Activated CD8-positive, alpha-beta memory T cell treated with anti-CD3 and anti-CD28 coated beads for 36 hours (primary cell): ENCODE data around the gene PPP3R2. TPM values are rescaled to one million over a fixed set of nuclear protein-coding genes. Genes with fewer than 3 reads are reported as not detected.
"Not testable (repeated sequence)": the region's sequence is repeated elsewhere in the genome, so short reads cannot be mapped to it uniquely, and the experiment has no call there.

Experiments used
- CTCF ChIA-PET: fragments of 350-600 bp; sonication (Branson Sonifier 250); formaldehyde crosslinking; loops from one replicate; lab custom pipeline; 2021; ENCODE audit warnings: antibody characterized with exemption; lab: Charles Lee
- POLR2A ChIA-PET: fragments of 350-600 bp; sonication (Branson Sonifier 250); formaldehyde crosslinking; loops from one replicate; lab custom pipeline; 2021; ENCODE audit warnings: antibody characterized with exemption; lab: Charles Lee
- total RNA-seq, 2 experiments: library from RNA; stranded (reverse); gene quantifications; one replicate each; pipeline ENCODE4 v1.2.3, GENCODE V29; 2021

The PPP3R2 gene
- total RNA-seq, 2 experiments from 2014 or later: not detected

DNA sequence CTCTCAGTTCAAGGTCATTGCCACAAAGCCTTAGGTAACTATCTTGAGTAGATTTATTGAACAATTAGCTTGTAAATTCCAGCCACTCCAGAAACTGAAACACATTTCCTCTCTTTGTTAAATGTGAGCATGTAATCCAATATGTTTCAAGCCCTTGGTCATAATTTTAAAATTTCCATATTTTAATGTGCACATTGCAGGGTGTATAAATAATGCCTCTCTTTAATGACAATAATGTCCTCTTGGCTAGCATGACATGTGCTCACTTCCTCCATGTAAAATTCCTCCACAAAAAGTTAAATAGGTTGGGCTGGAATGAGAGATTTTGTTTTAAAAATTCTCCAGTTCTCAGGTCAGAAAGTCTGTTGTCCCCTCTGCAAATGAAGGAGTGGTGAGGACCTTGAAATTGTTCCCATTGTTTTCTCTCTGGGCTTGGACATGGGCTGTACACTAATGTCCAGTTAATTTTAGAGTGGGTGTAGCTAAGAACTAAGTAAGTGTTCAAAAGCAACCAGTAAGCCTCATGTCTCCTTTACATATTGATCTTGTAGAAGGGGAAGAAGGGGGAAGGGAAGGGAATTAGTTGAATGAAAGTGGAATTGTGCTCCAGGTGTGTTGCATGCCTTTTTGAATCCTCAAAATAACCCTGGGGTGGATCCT, 2.9 kb downstream of the PPP3R2 start:
- CTCF ChIA-PET: no interaction called here
- POLR2A ChIA-PET: no interaction called here

DNA sequence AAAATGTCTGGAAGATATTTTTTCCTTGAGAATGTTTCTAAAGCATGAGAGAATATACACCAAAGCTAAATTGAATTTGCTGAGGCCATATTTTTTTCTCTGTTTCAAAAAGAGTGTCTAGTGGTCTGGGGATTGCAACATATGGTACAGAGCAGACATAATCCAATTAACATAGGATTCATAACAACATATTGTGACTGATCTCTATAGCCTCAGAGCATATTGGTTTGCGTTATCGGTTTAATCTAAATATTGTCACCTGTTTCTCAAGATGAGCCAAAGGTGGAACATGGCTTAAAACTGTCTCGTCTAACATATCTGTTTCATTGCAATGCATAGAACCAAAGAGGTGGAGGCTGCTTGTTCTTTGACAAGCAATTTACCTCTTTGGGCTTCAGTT, 3.9 kb downstream of the PPP3R2 start:
- CTCF ChIA-PET: no interaction called here
- POLR2A ChIA-PET: no interaction called here

DNA sequence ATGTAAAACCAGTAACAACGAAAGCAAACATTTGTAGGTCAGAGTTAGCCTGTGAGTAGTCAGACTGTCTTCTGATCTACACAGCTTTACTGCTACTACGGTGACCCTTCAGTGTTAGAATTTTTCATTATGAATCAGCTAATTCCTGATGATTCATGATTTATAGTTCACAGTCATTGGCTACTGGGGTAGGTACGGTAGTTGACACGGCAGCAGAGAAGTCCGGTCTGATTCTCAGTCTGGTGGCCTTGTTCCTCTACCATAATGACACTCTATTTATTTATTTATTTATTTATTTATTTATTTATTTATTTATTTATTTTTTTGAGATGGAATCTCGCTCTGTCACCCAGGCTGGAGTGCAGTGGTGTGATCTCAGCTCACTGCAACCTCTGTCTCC, 4.7 kb downstream of the PPP3R2 start:
- CTCF ChIA-PET, POLR2A ChIA-PET: not testable (repeated sequence)

DNA sequence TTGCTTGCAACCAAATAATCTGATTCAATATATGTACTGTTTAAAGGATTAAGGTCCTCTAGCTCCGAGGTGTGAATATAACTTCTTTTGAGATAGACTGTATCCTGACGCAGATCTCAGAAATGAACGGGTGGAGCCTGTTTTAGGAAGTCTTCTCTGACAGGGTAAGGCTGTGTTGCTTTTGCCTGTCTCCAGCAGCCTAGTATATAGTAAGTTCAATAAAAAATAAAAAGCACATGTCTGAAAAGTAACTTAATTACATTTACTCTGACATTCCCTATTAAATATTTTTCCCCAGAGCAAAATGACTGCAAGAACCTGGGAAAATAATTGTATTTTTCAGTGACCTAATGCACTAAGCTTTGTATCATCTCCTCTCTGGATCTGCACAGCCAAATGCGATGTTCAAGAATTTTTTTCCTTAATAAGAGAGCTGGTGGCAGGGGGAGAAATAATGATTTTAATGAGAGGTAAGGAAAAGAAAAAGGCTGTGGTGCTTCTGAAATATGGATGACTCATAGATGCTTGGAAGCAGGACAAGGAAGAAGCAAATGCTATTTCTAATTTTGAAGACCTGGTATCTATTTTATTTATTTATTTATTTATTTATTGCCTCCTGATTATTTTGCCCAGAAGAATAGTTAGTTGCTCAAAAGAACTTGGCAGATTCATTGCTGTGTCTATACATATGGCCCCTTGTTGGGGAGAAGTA, 7.3 kb downstream of the PPP3R2 start:
- CTCF ChIA-PET: no interaction called here

DNA sequence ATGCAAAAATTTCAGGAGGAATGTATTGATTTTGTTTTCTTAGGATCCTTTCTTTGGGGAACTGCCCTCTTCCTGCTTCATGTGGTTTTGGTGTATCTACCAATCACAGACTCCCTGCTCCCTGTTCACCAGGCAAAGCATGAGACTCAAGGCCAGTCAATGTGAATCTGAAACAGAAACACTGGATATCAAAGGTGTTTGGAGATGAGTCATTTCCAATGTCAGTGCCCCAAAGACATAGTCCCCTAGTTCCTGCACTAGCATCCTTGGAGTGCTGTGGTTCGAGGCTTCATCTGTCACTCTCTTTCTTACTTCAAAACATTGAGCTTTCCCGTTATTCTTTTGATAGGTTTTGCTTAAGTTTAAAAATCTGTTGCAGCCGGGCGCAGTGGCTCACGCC, 8.1 kb downstream of the PPP3R2 start:
- CTCF ChIA-PET: no interaction called here
- POLR2A ChIA-PET: no interaction called here

More for the DNA sequence above, 7.3 kb downstream of the PPP3R2 start:
- POLR2A ChIA-PET: no interaction called here

GRCh38 chr9:101585740-101586139, 9.0 kb downstream of the PPP3R2 start:
- ChIA-PET POLR2A (no interaction called here), CTCF (no interaction called here)

GRCh38 chr9:101582553-101582952, 12.2 kb downstream of the PPP3R2 start:
- ChIA-PET CTCF (no interaction called here), POLR2A (no interaction called here)

- POLR2A ChIA-PET: no interaction called here
- CTCF ChIA-PET: no interaction called here
Observed at GRCh38 chr9:101579711-101580545, 14.8 kb downstream of the PPP3R2 start.

DNA sequence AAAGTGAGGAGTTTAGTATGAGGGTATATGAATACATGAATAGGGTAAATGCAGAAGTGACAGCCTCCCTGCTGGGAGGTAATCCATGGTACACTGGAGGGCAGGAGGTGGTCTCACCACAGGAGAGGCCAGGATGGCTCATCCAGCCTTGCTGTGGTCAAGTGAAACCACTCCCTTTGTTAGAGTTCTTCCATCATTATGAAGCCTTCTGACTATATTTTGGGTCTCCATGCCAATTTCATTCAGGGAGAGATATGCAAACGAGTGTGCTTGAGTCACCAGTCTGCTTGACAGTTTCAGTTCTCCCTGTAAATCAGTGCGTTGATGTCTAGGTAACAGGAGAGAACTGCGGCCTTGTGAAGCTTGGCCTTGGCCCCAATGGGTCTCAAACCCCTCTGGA, 16.4 kb downstream of the PPP3R2 start:
- CTCF ChIA-PET: no interaction called here

GRCh38 chr9:101574731-101575333, 19.9 kb downstream of the PPP3R2 start:
- ChIA-PET CTCF (no interaction called here), POLR2A (interaction anchor here (0.5 kb wide), 1 partner anchor 146 kb away, joined by 5 read pairs; no protein-coding TSS in a partner anchor)

More for the DNA sequence above, 16.4 kb downstream of the PPP3R2 start:
- POLR2A ChIA-PET: no interaction called here

GRCh38 chr9:101572316-101572715, 22.5 kb downstream of the PPP3R2 start:
- CTCF ChIA-PET: no interaction called here
- POLR2A ChIA-PET: no interaction called here

DNA sequence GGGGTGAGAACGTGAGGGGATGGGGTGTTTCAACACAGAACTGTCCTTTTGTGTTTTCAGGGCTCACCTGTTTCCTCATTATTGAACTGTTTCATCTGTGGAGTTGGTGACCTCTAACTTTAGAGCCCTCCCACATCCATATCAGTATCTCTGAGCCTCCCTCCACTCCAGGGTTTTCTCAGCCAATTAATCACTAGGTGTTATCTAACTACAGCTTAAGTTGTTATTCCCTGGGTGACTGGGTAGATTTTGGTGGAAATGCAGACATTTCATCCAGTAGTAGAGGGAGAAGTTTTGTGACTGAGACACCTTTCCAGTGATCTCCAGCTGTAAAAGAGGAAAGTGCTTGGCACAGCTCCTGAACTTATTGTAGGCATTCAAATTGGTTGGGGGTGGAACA, 23.7 kb downstream of the PPP3R2 start:
- CTCF ChIA-PET: no interaction called here
- POLR2A ChIA-PET: no interaction called here

- CTCF ChIA-PET: no interaction called here
Observed at GRCh38 chr9:101569741-101570501, 24.8 kb downstream of the PPP3R2 start.

DNA sequence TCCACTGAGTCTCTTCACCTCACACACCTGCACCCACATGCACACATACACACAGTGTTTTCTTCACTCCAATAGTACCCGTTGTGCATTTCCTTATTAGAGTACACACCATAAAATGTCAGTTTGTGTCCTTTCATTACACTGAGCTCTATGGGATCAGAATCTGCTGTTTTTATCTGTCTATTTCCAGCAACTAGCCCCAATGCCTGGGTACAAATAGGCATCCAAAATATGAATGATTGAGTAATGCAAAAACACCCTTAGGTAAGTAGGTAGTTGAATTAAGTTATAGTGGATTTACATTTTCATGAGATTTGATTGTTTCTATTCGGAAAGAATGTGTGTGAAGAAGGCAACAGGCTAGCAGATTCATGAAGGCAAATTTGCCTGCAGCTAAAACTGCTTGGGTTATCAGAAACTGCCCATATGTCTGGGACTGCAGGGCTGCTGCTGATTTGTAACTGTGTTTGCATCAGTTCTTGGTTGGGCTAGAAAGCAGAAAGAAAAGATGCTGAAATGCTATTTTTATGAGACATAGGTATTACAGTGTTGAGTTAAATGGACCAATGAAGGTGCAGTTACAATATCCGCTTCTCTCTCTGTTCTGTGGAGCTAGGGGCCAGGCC, 26.9 kb downstream of the PPP3R2 start:
- POLR2A ChIA-PET: no interaction called here
- CTCF ChIA-PET: no interaction called here

More at GRCh38 chr9:101569741-101570501, 24.8 kb downstream of the PPP3R2 start:
- POLR2A ChIA-PET: no interaction called here

DNA sequence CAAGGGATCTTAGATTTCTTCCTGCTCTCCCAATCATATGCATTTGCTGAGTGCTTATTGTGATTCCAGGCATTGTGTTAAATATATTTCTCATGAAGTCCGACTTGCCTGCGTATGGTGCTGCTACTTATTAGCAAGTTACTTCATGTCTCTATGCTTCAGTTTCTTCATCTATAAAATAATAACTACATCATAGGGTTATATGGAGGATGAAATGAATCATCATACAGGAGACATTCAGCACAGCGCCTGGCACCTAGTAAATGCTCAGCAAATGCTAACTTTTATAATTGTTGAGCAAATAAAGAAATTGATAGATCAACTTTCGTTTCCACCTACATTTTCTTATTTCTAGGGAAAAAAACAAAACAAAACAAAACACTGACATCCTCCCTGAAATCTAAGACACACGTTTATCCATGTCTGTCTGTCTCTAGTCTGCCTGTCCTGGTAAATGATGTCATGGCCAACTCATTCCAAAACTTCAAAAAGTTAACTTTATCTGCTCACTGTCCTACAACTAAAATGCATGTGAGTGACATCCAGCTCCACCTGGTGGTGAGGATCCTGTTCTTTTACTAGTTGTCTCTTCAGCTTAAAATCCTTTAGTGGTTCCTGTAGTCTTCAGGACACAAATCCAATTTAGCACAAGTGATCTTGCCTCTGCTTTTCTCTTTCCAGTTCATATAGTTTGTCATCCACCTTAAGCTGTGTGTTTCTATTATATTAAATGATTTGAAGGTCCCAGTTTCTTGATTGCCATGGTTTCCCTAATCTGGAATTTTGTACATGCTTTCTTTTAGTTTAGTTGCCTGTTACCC, 27.7 kb downstream of the PPP3R2 start:
- CTCF ChIA-PET: no interaction called here
- POLR2A ChIA-PET: no interaction called here

GRCh38 chr9:101564252-101564651, 30.5 kb downstream of the PPP3R2 start:
- POLR2A ChIA-PET: no interaction called here
- CTCF ChIA-PET: no interaction called here

DNA sequence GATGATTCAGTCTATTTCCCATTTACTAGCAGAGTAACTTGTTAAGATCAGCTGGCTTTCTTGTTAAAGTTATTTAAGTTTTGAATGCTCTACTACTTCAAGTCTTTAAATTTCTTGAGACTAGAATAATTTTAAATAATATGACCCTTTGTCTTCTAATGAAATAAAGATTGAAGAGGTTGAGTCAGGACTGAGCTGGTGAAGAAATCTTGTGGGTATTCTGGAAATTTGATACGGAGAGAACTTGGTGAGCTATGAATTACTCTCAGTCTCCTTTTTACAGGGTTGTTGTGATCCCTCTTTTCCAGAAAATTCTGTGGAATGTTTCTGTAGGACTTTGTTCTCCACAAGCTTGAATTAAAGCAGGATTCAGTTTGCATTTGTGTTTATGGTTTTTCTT, 31.8 kb downstream of the PPP3R2 start:
- POLR2A ChIA-PET: no interaction called here
- CTCF ChIA-PET: no interaction called here

GRCh38 chr9:101561740-101562139, 33.0 kb downstream of the PPP3R2 start:
- ChIA-PET POLR2A (no interaction called here), CTCF (no interaction called here)
